D341Med (cell line): ENCODE results near the gene SOWAHB.

Experiments used
- DNase-seq: peaks from one replicate; pipeline ENCODE4 v3.0.0; 2012; ENCODE audit warnings: low spot score

Gene SOWAHB

GRCh38 chr4:76897536-76898384 is at the start of gene SOWAHB:
Gene SOWAHB, minus strand, starts transcription at chr4:76898144. Its CDS starts 295 bp downstream, at chr4:76897849.
- peak; percentile 63 for DNase-seq

- DNase-seq = no peak
Measured at GRCh38 chr4:76947369-76947768, 49.4 kb upstream of the SOWAHB start.

- DNase-seq = no peak
Measured at GRCh38 chr4:76943790-76944189, 45.8 kb upstream of the SOWAHB start.

- DNase-seq = no peak
Measured at GRCh38 chr4:76943129-76943620, 45.2 kb upstream of the SOWAHB start.

GRCh38 chr4:76939184-76939583 is 41.2 kb upstream of the SOWAHB start:
- no peak for DNase-seq

- no peak for DNase-seq
Measured at GRCh38 chr4:76931576-76932276, 33.8 kb upstream of the SOWAHB start.

- no peak for DNase-seq
Measured at GRCh38 chr4:76931087-76931486, 33.1 kb upstream of the SOWAHB start.

GRCh38 chr4:76930685-76931084 is 32.7 kb upstream of the SOWAHB start:
- DNase-seq = no peak

GRCh38 chr4:76926841-76927240 is 28.9 kb upstream of the SOWAHB start:
- no peak for DNase-seq

GRCh38 chr4:76923619-76924357 is 25.8 kb upstream of the SOWAHB start:
- DNase-seq = no peak

GRCh38 chr4:76920715-76921114 is 22.8 kb upstream of the SOWAHB start:
- no peak for DNase-seq

GRCh38 chr4:76909711-76910110 is 11.8 kb upstream of the SOWAHB start:
- DNase-seq = no peak

- no peak for DNase-seq
Measured at GRCh38 chr4:76905521-76905920, 7.6 kb upstream of the SOWAHB start.

- DNase-seq = no peak
Measured at GRCh38 chr4:76904646-76905190, 6.8 kb upstream of the SOWAHB start.

GRCh38 chr4:76902233-76902890 is 4.4 kb upstream of the SOWAHB start:
- no peak for DNase-seq

- DNase-seq = no peak
Measured at GRCh38 chr4:76898949-76899645, 1.2 kb upstream of the SOWAHB start.

GRCh38 chr4:76898385-76898692 is 395 bp upstream of the SOWAHB start:
- no peak for DNase-seq

- peak; percentile 79 for DNase-seq
Measured at GRCh38 chr4:76896614-76897535, 1.1 kb downstream of the SOWAHB start.

- no peak for DNase-seq
Measured at GRCh38 chr4:76896048-76896447, 1.9 kb downstream of the SOWAHB start.

GRCh38 chr4:76895619-76896018 is 2.3 kb downstream of the SOWAHB start:
- DNase-seq = no peak
